Chondrocyte (in vitro differentiated cells): ENCODE results near the gene GLS. TPM values are rescaled to one million over a fixed set of nuclear protein-coding genes. Genes with fewer than 3 reads are reported as not detected.

Source experiments
- DNase-seq: peaks from one replicate; pipeline ENCODE4 v3.0.0; 2021; ENCODE audit warnings: mixed read lengths, low spot score
- H3K27ac Mint-ChIP-seq: one replicate; pipeline ENCODE4 v1.8.0; 2021; ENCODE audit warnings: mild to moderate bottlenecking, moderate library complexity, mixed read lengths; ENCODE audit not compliant: unreplicated experiment
- H3K27me3 Mint-ChIP-seq: 2 replicates; pipeline ENCODE4 v1.8.0; 2021; ENCODE audit warnings: low read depth, mixed read lengths
- H3K36me3 Mint-ChIP-seq: 2 replicates; pipeline ENCODE4 v1.8.0; 2021; ENCODE audit warnings: low read depth, mixed read lengths
- H3K4me1 Mint-ChIP-seq: 2 replicates; pipeline ENCODE4 v1.8.0; 2021; ENCODE audit warnings: low read depth, mild to moderate bottlenecking, mixed read lengths
- H3K4me3 Mint-ChIP-seq: one replicate; pipeline ENCODE4 v1.8.0; 2021; ENCODE audit warnings: mild to moderate bottlenecking, moderate library complexity, mixed read lengths; ENCODE audit not compliant: unreplicated experiment
- H3K9me3 Mint-ChIP-seq: 2 replicates; pipeline ENCODE4 v1.8.0; 2021; ENCODE audit warnings: low read depth, mixed read lengths
- total RNA-seq: library from RNA; stranded (reverse); gene quantifications from 3 replicates; pipeline ENCODE4 v1.2.1, GENCODE V29; 2021
- TF ChIP-seq, protein P1 (sequence below): fragments of 200-600 bp; sonication (generic); IDR thresholded peaks from 2 replicates; pipeline ENCODE4 v1.5.0; 2021; ENCODE audit warnings: antibody characterized with exemption, mild to moderate bottlenecking, moderate library complexity

The GLS gene
- total RNA-seq, 1 donor from 2014 or later = 234 TPM

GRCh38 chr2:190888449-190888848 is 7.8 kb downstream of the GLS start:
- H3K27me3 Mint-ChIP-seq = no peaks in the 10 kb centered on the region
- DNase-seq = no peak
- TF ChIP-seq, protein P1, sequence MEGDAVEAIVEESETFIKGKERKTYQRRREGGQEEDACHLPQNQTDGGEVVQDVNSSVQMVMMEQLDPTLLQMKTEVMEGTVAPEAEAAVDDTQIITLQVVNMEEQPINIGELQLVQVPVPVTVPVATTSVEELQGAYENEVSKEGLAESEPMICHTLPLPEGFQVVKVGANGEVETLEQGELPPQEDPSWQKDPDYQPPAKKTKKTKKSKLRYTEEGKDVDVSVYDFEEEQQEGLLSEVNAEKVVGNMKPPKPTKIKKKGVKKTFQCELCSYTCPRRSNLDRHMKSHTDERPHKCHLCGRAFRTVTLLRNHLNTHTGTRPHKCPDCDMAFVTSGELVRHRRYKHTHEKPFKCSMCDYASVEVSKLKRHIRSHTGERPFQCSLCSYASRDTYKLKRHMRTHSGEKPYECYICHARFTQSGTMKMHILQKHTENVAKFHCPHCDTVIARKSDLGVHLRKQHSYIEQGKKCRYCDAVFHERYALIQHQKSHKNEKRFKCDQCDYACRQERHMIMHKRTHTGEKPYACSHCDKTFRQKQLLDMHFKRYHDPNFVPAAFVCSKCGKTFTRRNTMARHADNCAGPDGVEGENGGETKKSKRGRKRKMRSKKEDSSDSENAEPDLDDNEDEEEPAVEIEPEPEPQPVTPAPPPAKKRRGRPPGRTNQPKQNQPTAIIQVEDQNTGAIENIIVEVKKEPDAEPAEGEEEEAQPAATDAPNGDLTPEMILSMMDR = no peak
- H3K36me3 Mint-ChIP-seq = peaks cover 6% of the 10 kb centered on the region
- H3K27ac Mint-ChIP-seq = peak overlapping the region; percentile 86
- H3K4me1 Mint-ChIP-seq = peaks cover 82% of the 10 kb centered on the region
- peak overlapping the region; percentile 20 for H3K4me3 Mint-ChIP-seq
- no peaks in the 10 kb centered on the region for H3K9me3 Mint-ChIP-seq

GRCh38 chr2:190889175-190889943 is 8.7 kb downstream of the GLS start:
- peaks cover 3% of the 10 kb centered on the region for H3K36me3 Mint-ChIP-seq
- peak overlapping the region; percentile 14 for H3K4me3 Mint-ChIP-seq
- DNase-seq = no peak
- H3K27me3 Mint-ChIP-seq = no peaks in the 10 kb centered on the region
- H3K4me1 Mint-ChIP-seq = peaks cover 81% of the 10 kb centered on the region
- TF ChIP-seq, protein P1 = no peak
- peak overlapping the region; percentile 86 for H3K27ac Mint-ChIP-seq
- H3K9me3 Mint-ChIP-seq = no peaks in the 10 kb centered on the region

DNA sequence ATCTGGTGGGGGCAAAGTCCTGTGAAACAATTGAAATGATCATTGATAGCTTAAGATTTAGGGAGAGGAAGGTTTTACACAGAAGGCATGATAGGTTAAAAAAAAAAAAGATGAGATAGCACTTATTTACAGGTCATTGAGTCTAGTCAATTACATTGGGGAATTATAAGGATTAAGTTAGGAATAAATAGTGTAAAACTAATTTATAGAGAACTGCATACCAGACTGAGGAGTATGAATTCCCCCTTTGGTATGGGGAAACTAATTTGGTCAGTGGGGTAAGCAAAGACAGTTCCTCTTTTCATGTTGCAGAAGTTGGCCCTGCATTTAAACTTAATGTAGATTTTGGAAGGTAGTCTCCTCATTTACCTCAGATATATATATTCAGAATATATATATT is 10.8 kb downstream of the GLS start:
- Mint-ChIP-seq H3K9me3 (no peaks in the 10 kb centered on the region), H3K27ac (peak overlapping the region; percentile 25), H3K4me3 (no peak overlapping the region), H3K36me3 (peaks cover 4% of the 10 kb centered on the region), H3K4me1 (peaks cover 77% of the 10 kb centered on the region), H3K27me3 (no peaks in the 10 kb centered on the region)
- DNase-seq = no peak
- TF ChIP-seq, protein P1 = no peak

GRCh38 chr2:190891889-190892288 is 11.3 kb downstream of the GLS start:
- Mint-ChIP-seq H3K4me3 (no peak overlapping the region), H3K27ac (peak overlapping the region; percentile 83)

DNA sequence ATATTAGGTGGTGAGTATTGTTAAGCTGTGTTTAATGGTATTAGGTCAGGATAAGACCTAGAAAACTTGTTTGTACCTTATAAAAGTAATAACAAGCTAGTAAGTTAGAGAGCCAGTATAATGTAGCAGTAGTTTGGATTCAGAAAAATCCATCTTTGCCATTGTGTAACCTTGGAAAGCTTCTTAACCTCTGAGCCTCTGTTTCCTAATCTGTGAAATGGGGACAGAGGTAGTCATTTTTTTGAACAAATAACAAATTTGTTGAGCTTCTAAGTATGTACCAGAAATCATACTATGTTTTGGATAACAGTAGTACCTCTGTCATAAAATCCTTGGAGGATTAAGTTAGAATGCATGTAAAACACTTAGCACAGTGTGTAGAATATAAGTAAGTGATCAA is 12.5 kb downstream of the GLS start:
- H3K27ac Mint-ChIP-seq = no peak overlapping the region
- H3K9me3 Mint-ChIP-seq = no peaks in the 10 kb centered on the region
- DNase-seq = no peak
- peaks cover 10% of the 10 kb centered on the region for H3K36me3 Mint-ChIP-seq
- peaks cover 72% of the 10 kb centered on the region for H3K4me1 Mint-ChIP-seq
- TF ChIP-seq, protein P1 = no peak
- no peaks in the 10 kb centered on the region for H3K27me3 Mint-ChIP-seq
- no peak overlapping the region for H3K4me3 Mint-ChIP-seq

More at GRCh38 chr2:190891889-190892288, 11.3 kb downstream of the GLS start:
- peaks cover 78% of the 10 kb centered on the region for H3K4me1 Mint-ChIP-seq
- peaks cover 9% of the 10 kb centered on the region for H3K36me3 Mint-ChIP-seq
- H3K9me3 Mint-ChIP-seq = no peaks in the 10 kb centered on the region
- no peaks in the 10 kb centered on the region for H3K27me3 Mint-ChIP-seq
- DNase-seq = no peak
- TF ChIP-seq, protein P1 = no peak
